ENCODE results near the gene TOX3. TPM values are rescaled to one million over a fixed set of nuclear protein-coding genes. Genes with fewer than 3 reads are reported as not detected.

Gene TOX3
- total RNA-seq (2021), result 18.2 and 20.2 TPM in 2 replicates
- long read RNA-seq, partial matches to known transcripts, result 4 of 4 reads
- long read RNA-seq, other reads (novel, unspliced or antisense), result 0 of 4 reads

- no peak within 1 kb of the TSS for H2AFZ ChIP-seq (ENCODE audit: low read length)
- peak; percentile 65 for DNase-seq
- no peaks in the 10 kb centered on the region for H3K79me1 ChIP-seq (ENCODE audit: insufficient read depth, low read depth, low read length, poor library complexity, severe bottlenecking)
- no peak within 1 kb of the TSS for H2BK120ac ChIP-seq (ENCODE audit: low read depth, low read length, poor library complexity, severe bottlenecking)
- H4K91ac ChIP-seq (ENCODE audit: insufficient read length, low read depth, low read length), result no peak within 1 kb of the TSS
- peak within 1 kb of the TSS; percentile 51 for H3K9ac ChIP-seq (ENCODE audit: extremely low read depth, insufficient read length, low read length)
- H3K9me3 ChIP-seq (ENCODE audit: control insufficient read depth, low read depth, low read length), result no peaks in the 10 kb centered on the region
- Mint-ChIP-seq H3K36me3 (ENCODE audit: insufficient read depth in 1 of 3, low read depth in 3 of 3) (peaks cover 0 to 5% (median 0%) of the 10 kb centered on the region in 3 experiments; a peak in 3 of 7 replicates), H3K9me3 (no peaks in the 10 kb centered on the region), H3K27me3 (ENCODE audit: low read depth) (peaks cover 49% of the 10 kb centered on the region), H3K4me3 (peak within 1 kb of the TSS; percentile 84 to 94), H3K4me1 (peaks cover 51 to 58% of the 10 kb centered on the region in 2 experiments), H3K27ac (peak within 1 kb of the TSS in 2 of 3 experiments; percentile 70 to 96; a peak in 5 of 7 replicates)
- TF ChIP-seq CTCF (conservative IDR thresholded peaks at IDR 0.05), result no peak
- no peak within 1 kb of the TSS for H2BK20ac ChIP-seq (ENCODE audit: low read depth, low read length, poor library complexity, severe bottlenecking)
- peak within 1 kb of the TSS; percentile 96 for H3K4me2 ChIP-seq (ENCODE audit: insufficient read depth, insufficient read length, low read length)
- H4K5ac ChIP-seq (ENCODE audit: insufficient read length, low read depth, low read length), result no peak within 1 kb of the TSS
- H3K56ac ChIP-seq (ENCODE audit: insufficient read length, low read depth, low read length), result no peak within 1 kb of the TSS
- H2AK5ac ChIP-seq (ENCODE audit: insufficient read length, low read length), result no peak within 1 kb of the TSS
- WGBS (ENCODE audit: extremely low coverage, insufficient read length, low lambda C conversion rate), result no CpG with 5 or more reads among the region's 83 CpGs
- peaks cover 8% of the 10 kb centered on the region; the same call in 1 of the 2 replicates for H3K79me2 ChIP-seq (ENCODE audit: insufficient read depth, low read length)
- H3K27me3 ChIP-seq (ENCODE audit: insufficient read depth, low read length), result peaks cover 12% of the 10 kb centered on the region; the same call in 1 of the 2 replicates
- peaks cover 4% of the 10 kb centered on the region; the same call in 1 of the 2 replicates for H3K4me1 ChIP-seq (ENCODE audit: insufficient read depth, low read length)
- no peak within 1 kb of the TSS for H2BK5ac ChIP-seq (ENCODE audit: insufficient read length, low read length)
- no peak within 1 kb of the TSS for H3K23ac ChIP-seq (ENCODE audit: insufficient read length, low read depth, low read length)
- H3K27ac ChIP-seq (ENCODE audit: insufficient read length, low read depth, low read length), result no peak within 1 kb of the TSS
- H3K14ac ChIP-seq (ENCODE audit: insufficient read depth, low read length), result peak within 1 kb of the TSS; percentile 76
- peaks cover 17% of the 10 kb centered on the region for H3K23me2 ChIP-seq (ENCODE audit: insufficient read length, low read depth, low read length, poor library complexity, severe bottlenecking)
- H4K20me1 ChIP-seq (ENCODE audit: control insufficient read depth, insufficient read depth, insufficient read length), result no peaks in the 10 kb centered on the region
- H3T11ph ChIP-seq (ENCODE audit: low read length), result no peak within 1 kb of the TSS
- H2BK15ac ChIP-seq (ENCODE audit: low read depth, low read length), result no peak within 1 kb of the TSS
- H2BK12ac ChIP-seq (ENCODE audit: insufficient read length, low read depth, low read length), result no peak within 1 kb of the TSS
- peak within 1 kb of the TSS; percentile 72 for H3K18ac ChIP-seq (ENCODE audit: insufficient read length, low read depth, low read length)
- H3K4ac ChIP-seq (ENCODE audit: low read depth, low read length), result no peak within 1 kb of the TSS
- H4K8ac ChIP-seq (replicated peaks; ENCODE audit: insufficient read length, low read depth, low read length), result no peak within 1 kb of the TSS
These were observed at the start of gene TOX3 for GRCh38 chr16:52547004-52547833. Gene TOX3 (minus strand): TSS chr16:52547143. CDS start chr16:52546723, 420 bp downstream.

Measured in H9 (cell line).